K562 (cell line): Measurements from ENCODE around the gene RPS19BP1. TPM values are rescaled to one million over a fixed set of nuclear protein-coding genes. Genes with fewer than 3 reads are reported as not detected.

ENCODE experiments used
- CBX8 ChIP-seq: fragments of 200-600 bp; sonication (generic); IDR thresholded peaks from 2 replicates; pipeline ENCODE4 v1.6.1; 2012; ENCODE audit warnings: borderline replicate concordance, mixed run types, low read depth, mild to moderate bottlenecking, moderate library complexity, mixed read lengths, low read length, control low read depth, inconsistent platforms; ENCODE audit not compliant: poor library complexity, severe bottlenecking; ENCODE audit errors: extremely low read depth
- FOXM1 ChIP-seq, 2 experiments: fragments of 450-650 bp in 1 of 2; sonication (generic) in 1 of 2; formaldehyde crosslinking in 1 of 2; IDR thresholded peaks; 2 replicates each; pipeline versions ENCODE4 v1.6.1 to v1.9.0; 2017 to 2022; ENCODE audit warnings: low read depth in 2 of 2, mild to moderate bottlenecking in 2 of 2, missing genetic modification reagents in 1 of 2, moderate library complexity in 1 of 2
- JUND ChIP-seq, 2 experiments: IDR thresholded peaks; 2 replicates in 1 of 2; 3 replicates in 1 of 2; pipeline ENCODE4 v1.6.1; 2011; ENCODE audit warnings: borderline replicate concordance in 2 of 2, low read depth in 2 of 2, low read length in 2 of 2, improper control_type of control experiment in 1 of 2, missing biosample characterization in 1 of 2, missing genetic modification characterization in 1 of 2, missing genetic modification reagents in 1 of 2
- KDM2B ChIP-seq: fragments of 250-450 bp; sonication (Bioruptor Pico); IDR thresholded peaks from 2 replicates; pipeline ENCODE4 v1.8.0; 2021; ENCODE audit warnings: mild to moderate bottlenecking, moderate library complexity
- NR2C2 ChIP-seq, 2 experiments: fragments of 200-800 bp in 1 of 2; sonication (Bioruptor generic) in 1 of 2; sonication (generic) in 1 of 2; formaldehyde crosslinking in 1 of 2; IDR thresholded peaks; 2 replicates each; pipeline versions ENCODE4 v1.6.1 to v1.8.0; 2016 to 2022; ENCODE audit warnings: mild to moderate bottlenecking in 1 of 2, missing compliant biosample characterization in 1 of 2, missing genetic modification characterization in 1 of 2, missing genetic modification reagents in 1 of 2
- PTBP1 ChIP-seq: fragments of 200-400 bp; formaldehyde crosslinking; IDR thresholded peaks from 2 replicates; pipeline ENCODE4 v1.6.1; 2017; ENCODE audit warnings: low read depth, low read length
- SRSF1 ChIP-seq: fragments of 200-400 bp; formaldehyde crosslinking; IDR thresholded peaks from 2 replicates; pipeline ENCODE4 v1.6.1; 2017; ENCODE audit warnings: mild to moderate bottlenecking, low read depth, low read length, moderate library complexity
- ZNF436 ChIP-seq: fragments of 250-450, 450-650 bp; sonication (Bioruptor Pico); formaldehyde crosslinking; IDR thresholded peaks from 2 replicates; pipeline ENCODE4 v1.7.0; 2020; ENCODE audit warnings: mild to moderate bottlenecking
- polyA plus RNA-seq, 8 experiments: library from polyadenylated mRNA; depleted of rRNA in 4 of 8; stranded (reverse) in 5 of 8; unstranded in 3 of 8; fragments of >200 nt; fragmentation: Nextera tagmentation in 2 of 8; fragmentation: Illumina TruSeq in 1 of 8; extraction: Ambion mirVana in 2 of 8; extraction: Trizol in 1 of 8; gene quantifications; 2 replicates each; pipeline versions ENCODE4 v1.2.1 to v1.2.3, GENCODE V29; 2011 to 2014; ENCODE audit warnings: inconsistent platforms in 1 of 8, missing spikeins in 1 of 8
- total RNA-seq, 7 experiments: library from RNA; depleted of rRNA in 6 of 7; stranded (reverse); fragments of >200 nt in 6 of 7; fragmentation: Illumina TruSeq in 2 of 7; extraction: Trizol in 2 of 7; gene quantifications; 2 replicates each; pipeline versions ENCODE4 v1.2.1 to v1.2.3, GENCODE V29; 2011 to 2021; ENCODE audit warnings: low replicate concordance in 1 of 7
- TF ChIP-seq, protein P1 (sequence below): fragments of 450-650 bp; formaldehyde crosslinking; IDR thresholded peaks from 2 replicates; pipeline ENCODE4 v1.4.0; 2020; ENCODE audit warnings: mild to moderate bottlenecking, moderate library complexity
- TF ChIP-seq, protein P2 (sequence below): fragments of 450-650 bp; formaldehyde crosslinking; IDR thresholded peaks from 2 replicates; pipeline ENCODE4 v1.4.0; 2022; ENCODE audit warnings: mild to moderate bottlenecking, moderate library complexity
- TF ChIP-seq, protein P3 (sequence below): fragments of 450-650 bp; IDR thresholded peaks from 2 replicates; pipeline ENCODE4 v1.6.1; 2016; ENCODE audit warnings: low read depth
- TF ChIP-seq, protein P4 (sequence below), 2 experiments: fragments of 250-450 bp in 1 of 2; fragments of 450-650 bp in 1 of 2; sonication (Bioruptor Pico) in 1 of 2; IDR thresholded peaks; 2 replicates each; pipeline versions ENCODE4 v1.6.1 to v1.8.0; 2016 to 2021; ENCODE audit warnings: mild to moderate bottlenecking in 2 of 2, moderate library complexity in 2 of 2, missing compliant biosample characterization in 1 of 2, missing genetic modification characterization in 1 of 2

RPS19BP1 gene
- total and polyA plus RNA-seq, 9 of the 15 experiments (the other 6 are each of a cell fraction or from before 2014, with no cell fraction given) = 3.0 to 223 (median 84.3) TPM

DNA sequence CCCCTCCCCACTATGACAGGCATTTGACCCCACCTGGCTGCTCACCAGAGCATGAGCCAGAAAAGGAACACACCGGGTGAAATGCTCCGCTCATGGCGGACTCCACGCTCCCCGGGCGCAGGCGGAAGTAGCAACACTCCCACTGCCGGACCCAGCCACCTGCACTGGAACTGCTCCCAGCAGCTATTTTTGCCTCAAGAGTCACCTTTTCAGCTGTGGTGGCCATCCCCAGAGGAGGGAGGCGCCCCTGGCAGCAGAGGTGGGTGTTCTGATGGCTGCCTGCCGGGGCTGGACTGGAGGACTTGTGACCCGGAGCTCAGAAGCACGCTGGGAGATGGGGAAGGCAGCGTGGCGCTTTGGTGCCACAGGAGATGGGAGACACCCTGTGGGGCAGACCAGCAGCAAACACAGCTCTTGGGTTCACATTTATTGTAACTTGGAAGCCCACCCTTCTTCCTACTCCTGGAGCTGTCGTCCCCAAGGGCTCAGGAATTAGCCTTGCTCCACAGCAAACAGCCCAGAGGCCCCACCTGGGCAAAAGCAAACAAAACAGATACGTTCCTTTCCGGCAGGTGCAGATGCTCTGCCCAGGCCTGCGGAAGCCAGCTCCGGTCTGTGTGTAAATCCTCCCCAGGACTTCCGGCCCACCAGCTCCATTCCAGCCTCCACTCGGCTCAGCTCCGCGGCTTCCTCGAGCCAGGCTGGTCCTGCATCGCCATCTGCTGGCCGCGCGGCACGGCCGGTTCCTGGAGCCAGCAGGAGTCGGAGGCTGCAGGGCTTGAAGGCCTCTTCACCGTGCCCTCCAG, 3.7 kb downstream of the RPS19BP1 start (continued):
- TF ChIP-seq, protein P1, sequence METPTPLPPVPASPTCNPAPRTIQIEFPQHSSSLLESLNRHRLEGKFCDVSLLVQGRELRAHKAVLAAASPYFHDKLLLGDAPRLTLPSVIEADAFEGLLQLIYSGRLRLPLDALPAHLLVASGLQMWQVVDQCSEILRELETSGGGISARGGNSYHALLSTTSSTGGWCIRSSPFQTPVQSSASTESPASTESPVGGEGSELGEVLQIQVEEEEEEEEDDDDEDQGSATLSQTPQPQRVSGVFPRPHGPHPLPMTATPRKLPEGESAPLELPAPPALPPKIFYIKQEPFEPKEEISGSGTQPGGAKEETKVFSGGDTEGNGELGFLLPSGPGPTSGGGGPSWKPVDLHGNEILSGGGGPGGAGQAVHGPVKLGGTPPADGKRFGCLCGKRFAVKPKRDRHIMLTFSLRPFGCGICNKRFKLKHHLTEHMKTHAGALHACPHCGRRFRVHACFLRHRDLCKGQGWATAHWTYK (CRISPR knock-in tag) = no peak
- TF ChIP-seq CBX8 (no peak), KDM2B (CRISPR knock-in tag) (no peak), NR2C2 (CRISPR knock-in tag; IDR thresholded peaks at IDR 0.05) (0 out of 2 replicates have a peak, but pooled peaks have one; percentile 39), NR2C2 (tag; IDR thresholded peaks at IDR 0.05) (no peak), SRSF1 (no peak), JUND (IDR thresholded peaks at IDR 0.05; ENCODE audit: borderline replicate concordance, low read depth, low read length) (peak; percentile 67; the same call in 1 of the 2 replicates), JUND (tag; IDR thresholded peaks at IDR 0.05; ENCODE audit: borderline replicate concordance, low read depth, low read length) (no peak; the same call in 2 of the 3 replicates), PTBP1 (no peak), ZNF436 (CRISPR knock-in tag) (no peak), FOXM1 (IDR thresholded peaks at IDR 0.05; ENCODE audit: low read depth) (peak; percentile 29; the same call in 1 of the 2 replicates), FOXM1 (CRISPR knock-in tag; IDR thresholded peaks at IDR 0.05; ENCODE audit: low read depth) (no peak)
- TF ChIP-seq, protein P2, sequence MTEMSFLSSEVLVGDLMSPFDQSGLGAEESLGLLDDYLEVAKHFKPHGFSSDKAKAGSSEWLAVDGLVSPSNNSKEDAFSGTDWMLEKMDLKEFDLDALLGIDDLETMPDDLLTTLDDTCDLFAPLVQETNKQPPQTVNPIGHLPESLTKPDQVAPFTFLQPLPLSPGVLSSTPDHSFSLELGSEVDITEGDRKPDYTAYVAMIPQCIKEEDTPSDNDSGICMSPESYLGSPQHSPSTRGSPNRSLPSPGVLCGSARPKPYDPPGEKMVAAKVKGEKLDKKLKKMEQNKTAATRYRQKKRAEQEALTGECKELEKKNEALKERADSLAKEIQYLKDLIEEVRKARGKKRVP (CRISPR knock-in tag) = no peak
- TF ChIP-seq, protein P3, sequence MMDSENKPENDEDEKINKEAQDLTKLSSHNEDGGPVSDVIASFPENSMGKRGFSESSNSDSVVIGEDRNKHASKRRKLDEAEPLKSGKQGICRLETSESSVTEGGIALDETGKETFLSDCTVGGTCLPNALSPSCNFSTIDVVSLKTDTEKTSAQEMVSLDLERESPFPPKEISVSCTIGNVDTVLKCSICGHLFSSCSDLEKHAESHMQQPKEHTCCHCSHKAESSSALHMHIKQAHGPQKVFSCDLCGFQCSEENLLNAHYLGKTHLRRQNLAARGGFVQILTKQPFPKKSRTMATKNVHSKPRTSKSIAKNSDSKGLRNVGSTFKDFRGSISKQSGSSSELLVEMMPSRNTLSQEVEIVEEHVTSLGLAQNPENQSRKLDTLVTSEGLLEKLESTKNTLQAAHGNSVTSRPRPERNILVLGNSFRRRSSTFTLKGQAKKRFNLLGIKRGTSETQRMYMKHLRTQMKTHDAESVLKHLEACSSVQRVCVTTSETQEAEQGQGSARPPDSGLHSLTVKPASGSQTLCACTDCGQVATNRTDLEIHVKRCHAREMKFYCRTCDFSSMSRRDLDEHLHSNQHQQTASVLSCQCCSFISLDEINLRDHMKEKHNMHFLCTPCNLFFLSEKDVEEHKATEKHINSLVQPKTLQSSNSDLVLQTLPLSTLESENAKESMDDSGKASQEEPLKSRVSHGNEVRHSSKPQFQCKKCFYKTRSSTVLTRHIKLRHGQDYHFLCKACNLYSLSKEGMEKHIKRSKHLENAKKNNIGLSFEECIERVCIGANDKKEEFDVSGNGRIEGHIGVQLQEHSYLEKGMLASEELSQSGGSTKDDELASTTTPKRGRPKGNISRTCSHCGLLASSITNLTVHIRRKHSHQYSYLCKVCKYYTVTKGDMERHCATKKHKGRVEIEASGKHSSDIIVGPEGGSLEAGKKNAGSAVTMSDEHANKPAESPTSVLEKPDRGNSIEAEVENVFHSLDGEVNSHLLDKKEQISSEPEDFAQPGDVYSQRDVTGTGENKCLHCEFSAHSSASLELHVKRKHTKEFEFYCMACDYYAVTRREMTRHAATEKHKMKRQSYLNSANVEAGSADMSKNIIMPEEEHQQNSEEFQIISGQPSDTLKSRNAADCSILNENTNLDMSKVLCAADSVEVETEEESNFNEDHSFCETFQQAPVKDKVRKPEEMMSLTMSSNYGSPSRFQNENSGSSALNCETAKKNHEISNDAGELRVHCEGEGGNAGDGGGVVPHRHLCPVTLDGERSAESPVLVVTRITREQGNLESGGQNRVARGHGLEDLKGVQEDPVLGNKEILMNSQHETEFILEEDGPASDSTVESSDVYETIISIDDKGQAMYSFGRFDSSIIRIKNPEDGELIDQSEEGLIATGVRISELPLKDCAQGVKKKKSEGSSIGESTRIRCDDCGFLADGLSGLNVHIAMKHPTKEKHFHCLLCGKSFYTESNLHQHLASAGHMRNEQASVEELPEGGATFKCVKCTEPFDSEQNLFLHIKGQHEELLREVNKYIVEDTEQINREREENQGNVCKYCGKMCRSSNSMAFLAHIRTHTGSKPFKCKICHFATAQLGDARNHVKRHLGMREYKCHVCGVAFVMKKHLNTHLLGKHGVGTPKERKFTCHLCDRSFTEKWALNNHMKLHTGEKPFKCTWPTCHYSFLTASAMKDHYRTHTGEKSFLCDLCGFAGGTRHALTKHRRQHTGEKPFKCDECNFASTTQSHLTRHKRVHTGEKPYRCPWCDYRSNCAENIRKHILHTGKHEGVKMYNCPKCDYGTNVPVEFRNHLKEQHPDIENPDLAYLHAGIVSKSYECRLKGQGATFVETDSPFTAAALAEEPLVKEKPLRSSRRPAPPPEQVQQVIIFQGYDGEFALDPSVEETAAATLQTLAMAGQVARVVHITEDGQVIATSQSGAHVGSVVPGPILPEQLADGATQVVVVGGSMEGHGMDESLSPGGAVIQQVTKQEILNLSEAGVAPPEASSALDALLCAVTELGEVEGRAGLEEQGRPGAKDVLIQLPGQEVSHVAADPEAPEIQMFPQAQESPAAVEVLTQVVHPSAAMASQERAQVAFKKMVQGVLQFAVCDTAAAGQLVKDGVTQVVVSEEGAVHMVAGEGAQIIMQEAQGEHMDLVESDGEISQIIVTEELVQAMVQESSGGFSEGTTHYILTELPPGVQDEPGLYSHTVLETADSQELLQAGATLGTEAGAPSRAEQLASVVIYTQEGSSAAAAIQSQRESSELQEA = no peak
- TF ChIP-seq, protein P4, sequence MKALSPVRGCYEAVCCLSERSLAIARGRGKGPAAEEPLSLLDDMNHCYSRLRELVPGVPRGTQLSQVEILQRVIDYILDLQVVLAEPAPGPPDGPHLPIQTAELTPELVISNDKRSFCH (CRISPR knock-in tag; IDR thresholded peaks at IDR 0.05) = no peak
- TF ChIP-seq, protein P4 (tag; IDR thresholded peaks at IDR 0.05) = no peak
